ENCODE measurements around the gene GP1BA.

DNA sequence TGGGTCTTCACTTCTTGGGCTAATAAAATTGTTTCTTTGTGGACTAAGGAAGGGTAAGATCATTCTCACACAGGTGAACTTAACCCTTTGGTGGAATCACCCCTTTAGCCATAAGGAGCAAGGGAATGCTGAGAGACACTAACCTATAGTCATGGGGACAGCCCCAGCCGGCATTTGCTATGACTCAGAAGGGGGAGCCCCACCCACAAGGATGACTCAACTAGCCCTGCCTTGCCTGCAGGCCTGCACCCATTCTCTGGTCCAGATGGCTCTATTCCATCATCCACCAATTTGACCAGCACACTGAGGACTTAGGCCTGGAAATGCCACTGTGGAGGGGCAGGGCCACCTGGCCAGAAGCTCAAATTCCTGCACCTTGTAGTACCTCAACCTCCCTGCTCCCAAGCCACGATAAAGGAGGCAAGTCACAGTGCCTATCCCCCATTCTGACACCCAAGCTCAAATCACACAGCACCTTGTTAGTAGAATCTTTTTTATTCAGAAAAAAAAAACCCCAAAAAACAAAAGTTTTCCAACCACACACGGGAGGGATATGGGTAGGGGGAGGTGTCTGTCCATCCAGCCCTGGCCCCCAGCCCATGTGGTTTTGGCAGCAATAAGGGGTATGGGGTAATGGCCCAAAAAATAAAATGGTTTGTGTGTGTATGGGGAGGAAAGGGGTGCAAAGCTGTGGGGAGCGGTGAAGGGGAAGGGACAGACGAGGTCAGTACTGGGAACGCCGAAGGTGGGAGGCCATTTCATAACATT is 13.3 kb downstream of the GP1BA start:
- TF ChIP-seq POLR2A (IDR thresholded peaks at IDR 0.05) (no peak), CTCF (IDR thresholded peaks at IDR 0.05 in 8 of 11, conservative IDR thresholded peaks at IDR 0.05 in 3 of 11) (no peak)

All from spleen (tissue), 7 donors.